Breast epithelium (tissue), 3 donors: ENCODE measurements around the gene NCBP3.

Experiments used
- CTCF ChIP-seq, 3 donors: fragments of 450-650 bp; IDR thresholded peaks; one replicate each; pipeline ENCODE4 v1.5.1; 2016 to 2017; ENCODE audit warnings: antibody characterized with exemption in 3 of 3, mild to moderate bottlenecking in 3 of 3, moderate library complexity in 3 of 3
- POLR2A ChIP-seq: fragments of 450-650 bp; IDR thresholded peaks from one replicate; pipeline ENCODE4 v1.6.1; 2016; ENCODE audit warnings: antibody characterized with exemption, mild to moderate bottlenecking, moderate library complexity
- POLR2AphosphoS5 ChIP-seq, 3 donors: sonication (generic); formaldehyde crosslinking; IDR thresholded peaks; one replicate each; pipeline ENCODE4 v1.6.1; 2017; ENCODE audit warnings: antibody characterized with exemption in 3 of 3

GRCh38 chr17:3801792-3802191 is 44.3 kb downstream of the NCBP3 start:
- TF ChIP-seq POLR2AphosphoS5 (IDR thresholded peaks at IDR 0.05) (no peak), POLR2A (no peak), CTCF (IDR thresholded peaks at IDR 0.05) (no peak)
